ENCODE data around the gene PAPPA. TPM values are rescaled to one million over a fixed set of nuclear protein-coding genes. Genes with fewer than 3 reads are reported as not detected.

Gene PAPPA
- total and polyA plus RNA-seq, 2 of the 8 experiments (the other 6 are each of a cell fraction or from before 2014, with no cell fraction given), result 0.18 to 0.63 TPM

DNA sequence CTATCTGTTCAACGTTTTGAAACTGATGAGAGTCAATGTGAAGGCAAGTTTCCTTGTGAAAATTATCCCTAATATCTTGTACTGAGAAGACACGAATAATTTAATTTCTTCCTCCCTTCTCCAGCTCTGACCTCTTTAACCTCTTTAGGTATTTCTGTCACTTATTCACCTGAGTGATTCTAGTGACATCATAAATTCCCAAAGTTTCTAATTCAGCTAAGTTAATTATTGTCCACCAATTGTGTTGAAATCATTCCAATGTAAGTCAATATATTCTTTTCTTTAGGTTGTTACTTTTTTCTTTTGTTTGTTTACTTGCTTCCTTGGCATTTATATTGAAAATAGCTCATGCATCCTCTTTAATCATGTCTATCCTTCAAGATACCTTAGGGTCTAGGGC lies 143.8 kb downstream of the PAPPA start:
- Histone ChIP-seq H3K4me3 (ENCODE audit: extremely low read depth in 1 of 4, insufficient read depth in 2 of 4, low read depth in 3 of 4, low read length in 4 of 4) (no peak overlapping the region), H4K20me1 (replicated peaks in 1 of 2; ENCODE audit: control insufficient read depth in 1 of 2, insufficient read depth in 2 of 2, low read length in 2 of 2) (no peaks in the 10 kb centered on the region), H3K79me2 (ENCODE audit: control insufficient read depth in 1 of 2, insufficient read depth in 2 of 2, low read length in 2 of 2) (no peaks in the 10 kb centered on the region), H3K23ac (ENCODE audit: insufficient read length) (no peak overlapping the region), H3K27me3 (replicated peaks in 1 of 4; ENCODE audit: control insufficient read depth in 3 of 4, extremely low read depth in 1 of 4, insufficient read depth in 3 of 4, low read length in 3 of 4) (no peaks in the 10 kb centered on the region), H2AK5ac (ENCODE audit: low read depth, low read length) (no peak overlapping the region), H3K27ac (ENCODE audit: low read depth, low read length) (no peak overlapping the region), H3K56ac (replicated peaks; ENCODE audit: insufficient read length, low read depth, low read length) (no peak overlapping the region), H2BK15ac (ENCODE audit: low read length) (no peak overlapping the region), H2BK12ac (ENCODE audit: low read depth, low read length) (no peak overlapping the region), H3K4ac (replicated peaks; ENCODE audit: insufficient read length, low read depth, low read length) (no peak overlapping the region), H4K5ac (ENCODE audit: insufficient read length, low read depth, low read length) (no peak overlapping the region), H3K4me1 (replicated peaks in 1 of 4; ENCODE audit: control insufficient read depth in 3 of 4, insufficient read depth in 4 of 4, low read length in 3 of 4) (no peaks in the 10 kb centered on the region), H3K9ac (replicated peaks in 1 of 4; ENCODE audit: extremely low read depth in 1 of 4, low read depth in 3 of 4, low read length in 3 of 4) (no peak overlapping the region), H3K9me3 (ENCODE audit: insufficient read depth in 2 of 2, low read depth in 1 of 2, low read length in 1 of 2) (no peaks in the 10 kb centered on the region), H3K14ac (ENCODE audit: insufficient read length) (no peak overlapping the region), H4K8ac (ENCODE audit: extremely low read depth, insufficient read depth, low read length) (no peak overlapping the region), H2BK5ac (ENCODE audit: low read depth, low read length) (no peak overlapping the region), H3K18ac (ENCODE audit: extremely low read depth, low read length) (no peak overlapping the region), H2AFZ (ENCODE audit: low read length) (no peak overlapping the region), H3K79me1 (ENCODE audit: low read depth, low read length) (no peaks in the 10 kb centered on the region), H2BK20ac (ENCODE audit: low read length) (no peak overlapping the region), H4K91ac (replicated peaks; ENCODE audit: insufficient read length, low read length) (no peak overlapping the region), H2BK120ac (replicated peaks; ENCODE audit: low read depth, low read length) (no peak overlapping the region), H3K23me2 (ENCODE audit: low read depth, low read length) (no peaks in the 10 kb centered on the region), H3K36me3 (ENCODE audit: control insufficient read depth in 2 of 4, insufficient read depth in 4 of 4, low read length in 3 of 4) (no peaks in the 10 kb centered on the region), H3K4me2 (ENCODE audit: insufficient read depth in 1 of 2, low read depth in 2 of 2, low read length in 2 of 2) (no peak overlapping the region)
- FAIRE-seq, result no peak
- POLR2A ChIA-PET (ENCODE audit: partially characterized antibody), result interaction anchor here (2.3 kb wide), 1 partner anchor 19 kb away, joined by 5 read pairs; no protein-coding TSS in a partner anchor
- CTCF ChIA-PET (ENCODE audit: partially characterized antibody), result interaction anchor here (1.0 to 1.5 kb wide), 2 partner anchors 13 to 34 kb away, joined by 3 to 4 read pairs; no protein-coding TSS in a partner anchor
- 87% methylated on average over 2 of the region's 2 CpGs; no CpG with 5 or more reads in 1 of the 2 experiments for WGBS, 2 experiments (ENCODE audit: extremely low coverage in 1 of 2, insufficient coverage in 1 of 2, insufficient read length in 1 of 2, insufficient replicate concordance in 2 of 2, low coverage in 1 of 2, low lambda C conversion rate in 2 of 2, missing lambda C conversion rate in 1 of 2)
- DNase-seq (ENCODE audit: low read depth in 1 of 2, low spot score in 2 of 2), result no peak
- TF ChIP-seq HDAC2 (IDR thresholded peaks at IDR 0.05; ENCODE audit: borderline replicate concordance in 1 of 2, low read depth in 2 of 2, low read length in 2 of 2), result no peak
- TF ChIP-seq TCF12 (IDR thresholded peaks at IDR 0.05; ENCODE audit: low read depth, low read length), result no peak

Measured in H1 (cell line).